Keratinocyte (primary cell): Measurements from ENCODE around the gene GLRX3. TPM values are rescaled to one million over a fixed set of nuclear protein-coding genes. Genes with fewer than 3 reads are reported as not detected.

ENCODE experiments used
- DNase-seq: peaks from one replicate; pipeline ENCODE4 v3.0.0-alpha.2; 2011; ENCODE audit warnings: low read depth, missing footprints, low spot score
- FAIRE-seq: peaks from 2 replicates; lab custom pipeline; 2011; peaks lifted over from hg19 to GRCh38; lab: Jason Lieb, UNC
- H2AFZ ChIP-seq: 2 replicates; pipeline ENCODE4 v1.6.0; 2012; ENCODE audit warnings: low read length, control low read depth, inconsistent platforms; ENCODE audit not compliant: control insufficient read depth
- H3K27ac ChIP-seq: 2 replicates; pipeline ENCODE4 v1.5.1; 2011; ENCODE audit warnings: low read length; ENCODE audit not compliant: control insufficient read depth, insufficient read depth
- H3K27me3 ChIP-seq: 3 replicates; pipeline ENCODE4 v1.6.0; 2011; ENCODE audit warnings: low read length; ENCODE audit not compliant: control insufficient read depth, insufficient read depth; ENCODE audit errors: extremely low read depth
- H3K36me3 ChIP-seq, 2 experiments: 2 replicates in 1 of 2; 3 replicates in 1 of 2; pipeline ENCODE4 v1.5.1; 2011; ENCODE audit warnings: low read length in 2 of 2, mild to moderate bottlenecking in 1 of 2; ENCODE audit not compliant: control insufficient read depth in 2 of 2, insufficient read depth in 2 of 2; ENCODE audit errors: extremely low read depth in 1 of 2
- H3K4me1 ChIP-seq: 3 replicates; pipeline ENCODE4 v1.5.1; 2011; ENCODE audit warnings: low read length; ENCODE audit not compliant: control insufficient read depth, insufficient read depth; ENCODE audit errors: extremely low read depth
- H3K4me2 ChIP-seq: 3 replicates; pipeline ENCODE4 v1.6.0; 2011; ENCODE audit warnings: low read depth, low read length; ENCODE audit not compliant: control insufficient read depth, insufficient read depth; ENCODE audit errors: extremely low read depth
- H3K4me3 ChIP-seq, 3 experiments: fragments of 200-600 bp in 1 of 3; sonication (generic) in 1 of 3; 2 replicates in 2 of 3; 3 replicates in 1 of 3; pipeline ENCODE4 v1.5.1; 2011 to 2016; ENCODE audit warnings: low read length in 3 of 3, mild to moderate bottlenecking in 3 of 3, control low read depth in 2 of 3, inconsistent platforms in 1 of 3, low read depth in 1 of 3, mixed read lengths in 1 of 3, mixed run types in 1 of 3, moderate library complexity in 1 of 3; ENCODE audit not compliant: control insufficient read depth in 2 of 3, insufficient read depth in 2 of 3; ENCODE audit errors: extremely low read depth in 1 of 3
- H3K79me2 ChIP-seq: 2 replicates; pipeline ENCODE4 v1.6.0; 2012; ENCODE audit warnings: low read length; ENCODE audit not compliant: control insufficient read depth, insufficient read depth
- H3K9ac ChIP-seq: 3 replicates; pipeline ENCODE4 v1.6.0; 2011; ENCODE audit warnings: low read length; ENCODE audit not compliant: control insufficient read depth, insufficient read depth; ENCODE audit errors: extremely low read depth
- H3K9me1 ChIP-seq: 3 replicates; pipeline ENCODE4 v1.6.0; 2011; ENCODE audit warnings: low read length; ENCODE audit not compliant: control insufficient read depth, insufficient read depth; ENCODE audit errors: extremely low read depth
- H3K9me3 ChIP-seq: 2 replicates; pipeline ENCODE4 v1.5.1; 2012; ENCODE audit warnings: low read depth, low read length; ENCODE audit not compliant: control insufficient read depth
- H4K20me1 ChIP-seq: 3 replicates; pipeline ENCODE4 v1.6.0; 2011; ENCODE audit warnings: low read length; ENCODE audit not compliant: control insufficient read depth, insufficient read depth; ENCODE audit errors: extremely low read depth
- CTCF ChIP-seq, 3 experiments: IDR thresholded peaks in 1 of 3; conservative IDR thresholded peaks in 1 of 3; optimal IDR thresholded peaks in 1 of 3; 2 replicates in 2 of 3; 3 replicates in 1 of 3; pipeline versions ENCODE3 to v1.5.1; 2011; ENCODE audit warnings: low read length in 3 of 3, mild to moderate bottlenecking in 3 of 3, moderate library complexity in 2 of 3, control low read depth in 1 of 3, inconsistent platforms in 1 of 3; ENCODE audit not compliant: insufficient read depth in 2 of 3; ENCODE audit errors: extremely low read depth in 1 of 3
- EZH2 ChIP-seq: IDR thresholded peaks from one replicate; pipeline ENCODE4 v1.6.1; 2012; ENCODE audit warnings: inconsistent platforms, mild to moderate bottlenecking, low read length, moderate library complexity
- dilution Hi-C: fragments of 300-500 bp; cut with MboI; formaldehyde crosslinking; loops from one replicate; pipeline ENCODE4 v1.7.0; 2020; ENCODE audit warnings: low sequenced_read_pairs; ENCODE audit not compliant: extremely low pct_ligation_motif_present
- polyA plus RNA-seq, 5 experiments: library from polyadenylated mRNA; depleted of rRNA in 3 of 5; stranded (reverse) in 3 of 5; stranded (forward) in 1 of 5; unstranded in 1 of 5; fragments of >200 nt; gene quantifications; 1 replicate in 1 of 5; 2 replicates in 3 of 5; 3 replicates in 1 of 5; pipeline versions ENCODE4 v1.2.1 to v1.2.3, GENCODE V29; 2011 to 2012; ENCODE audit warnings: missing spikeins in 2 of 5, low read depth in 1 of 5, low replicate concordance in 1 of 5

Gene GLRX3
- polyA plus RNA-seq, 1 donor (not counting 4 experiments of a cell fraction or from before 2014, with no cell fraction given), result 215 TPM

GRCh38 chr10:130194991-130195645 is 58.9 kb downstream of the GLRX3 start:
- no peaks in the 10 kb centered on the region for H3K79me2 ChIP-seq
- no peak overlapping the region for H3K27ac ChIP-seq
- dilution Hi-C loops, result no loop called here
- no peak overlapping the region for H3K4me2 ChIP-seq
- TF ChIP-seq CTCF (optimal IDR thresholded peaks at IDR 0.05 in 1 of 3, IDR thresholded peaks at IDR 0.05 in 1 of 3, conservative IDR thresholded peaks at IDR 0.05 in 1 of 3; ENCODE audit: extremely low read depth in 1 of 3, insufficient read depth in 2 of 3, low read length in 3 of 3) (no peak), EZH2 (no peak)
- H3K4me1 ChIP-seq, result no peaks in the 10 kb centered on the region
- H3K4me3 ChIP-seq, result no peak overlapping the region
- H2AFZ ChIP-seq, result no peak overlapping the region
- peaks cover 0 to 15% of the 10 kb centered on the region in 2 experiments for H3K36me3 ChIP-seq
- no peak overlapping the region for H3K9ac ChIP-seq
- H3K27me3 ChIP-seq, result no peaks in the 10 kb centered on the region
- no peak for FAIRE-seq
- no peaks in the 10 kb centered on the region for H3K9me1 ChIP-seq
- H4K20me1 ChIP-seq, result no peaks in the 10 kb centered on the region
- no peaks in the 10 kb centered on the region for H3K9me3 ChIP-seq
- no peak for DNase-seq

- Histone ChIP-seq H2AFZ (no peak overlapping the region), H3K9ac (no peak overlapping the region), H3K4me2 (no peak overlapping the region), H3K9me3 (no peaks in the 10 kb centered on the region), H3K27ac (no peak overlapping the region), H3K79me2 (no peaks in the 10 kb centered on the region), H3K9me1 (no peaks in the 10 kb centered on the region), H3K4me1 (no peaks in the 10 kb centered on the region), H3K36me3 (peaks cover 0 to 15% of the 10 kb centered on the region in 2 experiments), H4K20me1 (no peaks in the 10 kb centered on the region), H3K4me3 (no peak overlapping the region), H3K27me3 (no peaks in the 10 kb centered on the region)
- dilution Hi-C loops, result no loop called here
- no peak for TF ChIP-seq CTCF (optimal IDR thresholded peaks at IDR 0.05 in 1 of 3, IDR thresholded peaks at IDR 0.05 in 1 of 3, conservative IDR thresholded peaks at IDR 0.05 in 1 of 3; ENCODE audit: extremely low read depth in 1 of 3, insufficient read depth in 2 of 3, low read length in 3 of 3)
- TF ChIP-seq EZH2, result no peak
- DNase-seq (no peak), FAIRE-seq (no peak)
These were observed 59.6 kb downstream of the GLRX3 start for GRCh38 chr10:130195746-130196294.
